Mucosa of descending colon (tissue), 3 donors: ENCODE measurements around the gene OSBPL3. TPM values are rescaled to one million over a fixed set of nuclear protein-coding genes. Genes with fewer than 3 reads are reported as not detected.
A peak's percentile ranks its signal among the peaks of the same experiment; 100 is the strongest.

Experiments
- ATAC-seq: fragments of 200-7000 bp; cut with Tn5 transposase; one replicate; pipeline ENCODE4 v1.9.1; 2020; ENCODE audit warnings: mild to moderate bottlenecking, moderate library complexity
- DNase-seq, 3 donors: peaks; one replicate each; pipeline ENCODE4 v3.0.0-alpha.2; 2020
- H3K36me3 ChIP-seq: fragments of 200-600 bp; one replicate; pipeline ENCODE4 v1.8.0; 2021; ENCODE audit warnings: low read depth, mild to moderate bottlenecking
- H3K4me1 ChIP-seq: fragments of 200-600 bp; one replicate; pipeline ENCODE4 v1.8.0; 2021; ENCODE audit warnings: low read depth, mild to moderate bottlenecking
- H3K4me3 ChIP-seq: fragments of 200-600 bp; one replicate; pipeline ENCODE4 v1.8.0; 2021; ENCODE audit warnings: mild to moderate bottlenecking
- H3K9me3 ChIP-seq: fragments of 200-600 bp; one replicate; pipeline ENCODE4 v1.8.0; 2021; ENCODE audit warnings: mild to moderate bottlenecking
- CTCF ChIP-seq: fragments of 200-600 bp; IDR thresholded peaks from one replicate; pipeline ENCODE4 v1.8.0; 2022; ENCODE audit warnings: antibody characterized with exemption, mild to moderate bottlenecking
- intact Hi-C, 2 donors: fragments of 100-400 bp; cut with DNase I in 1 of 2; cut with micrococcal nuclease in 1 of 2; formaldehyde crosslinking; loops; one replicate each; pipeline versions ENCODE4 v1.11.0 to v1.11.1; 2022; cut with DNase I, micrococcal nuclease
- total RNA-seq, 3 donors: library from RNA; stranded (reverse); fragmentation: NEBNext Ultra II Directional in 2 of 3; extraction: Animal tissue kit (Norgen Biotek cat#: 25700) in 2 of 3; gene quantifications; one replicate each; pipeline versions ENCODE4 v1.2.1 to v1.2.4, GENCODE V29; 2021 to 2023
- donor health status: DM: no; HTN: no; CAD: no; lungs with moderate emphysema.
- donor health status: DM: no; HTN: no; CAD: no.
- donor health status: DM: no; HTN: yes; CAD: no.

The OSBPL3 gene
- total RNA-seq, 3 donors from 2014 or later: 9.0 to 15.4 (median 10.6) TPM

- no peak for TF ChIP-seq CTCF
- Histone ChIP-seq H3K4me3 (no peak overlapping the region), H3K4me1 (no peaks in the 10 kb centered on the region), H3K36me3 (no peaks in the 10 kb centered on the region), H3K9me3 (no peaks in the 10 kb centered on the region)
- DNase-seq (no peak), ATAC-seq (no peak)
- intact Hi-C loops: no loop called here
Observed at GRCh38 chr7:24972166-24972477, 7.9 kb downstream of the OSBPL3 start.

- Histone ChIP-seq H3K9me3 (no peaks in the 10 kb centered on the region), H3K4me3 (no peak overlapping the region), H3K4me1 (no peaks in the 10 kb centered on the region), H3K36me3 (no peaks in the 10 kb centered on the region)
- ATAC-seq (peak; percentile 25), DNase-seq (no peak)
- TF ChIP-seq CTCF: no peak
- intact Hi-C loops: no loop called here
Observed at GRCh38 chr7:24971333-24972165, 8.4 kb downstream of the OSBPL3 start.

GRCh38 chr7:24970676-24971075, 9.3 kb downstream of the OSBPL3 start:
- ATAC-seq: no peak
- no peaks in the 10 kb centered on the region for H3K36me3 ChIP-seq
- H3K9me3 ChIP-seq: no peaks in the 10 kb centered on the region
- no peak for DNase-seq
- H3K4me1 ChIP-seq: no peaks in the 10 kb centered on the region
- intact Hi-C loops: no loop called here
- H3K4me3 ChIP-seq: no peak overlapping the region
- TF ChIP-seq CTCF: no peak

DNA sequence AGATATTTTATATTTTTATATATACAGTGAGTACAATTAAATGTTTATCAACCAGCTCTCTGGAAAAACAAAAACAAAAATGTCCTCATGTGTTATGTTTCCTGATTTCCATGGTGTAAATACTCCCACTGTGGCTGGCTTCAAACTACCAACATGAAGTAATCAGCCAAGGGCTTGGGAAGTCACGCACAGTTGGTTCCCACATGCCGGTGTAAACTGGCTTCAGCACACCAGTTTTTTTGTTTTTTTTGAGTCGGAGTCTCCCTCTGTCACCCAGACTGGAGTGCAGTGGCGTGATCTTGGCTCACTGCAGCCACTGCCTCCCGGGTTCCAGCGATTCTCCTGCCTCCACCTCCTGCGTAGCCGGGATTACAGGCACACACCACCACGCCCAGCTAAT, 11.8 kb downstream of the OSBPL3 start:
- DNase-seq (no peak), ATAC-seq (no peak)
- no peaks in the 10 kb centered on the region for H3K9me3 ChIP-seq
- H3K4me3 ChIP-seq: no peak overlapping the region
- H3K36me3 ChIP-seq: no peaks in the 10 kb centered on the region
- TF ChIP-seq CTCF: no peak
- no peaks in the 10 kb centered on the region for H3K4me1 ChIP-seq
- intact Hi-C loops: no loop called here

DNA sequence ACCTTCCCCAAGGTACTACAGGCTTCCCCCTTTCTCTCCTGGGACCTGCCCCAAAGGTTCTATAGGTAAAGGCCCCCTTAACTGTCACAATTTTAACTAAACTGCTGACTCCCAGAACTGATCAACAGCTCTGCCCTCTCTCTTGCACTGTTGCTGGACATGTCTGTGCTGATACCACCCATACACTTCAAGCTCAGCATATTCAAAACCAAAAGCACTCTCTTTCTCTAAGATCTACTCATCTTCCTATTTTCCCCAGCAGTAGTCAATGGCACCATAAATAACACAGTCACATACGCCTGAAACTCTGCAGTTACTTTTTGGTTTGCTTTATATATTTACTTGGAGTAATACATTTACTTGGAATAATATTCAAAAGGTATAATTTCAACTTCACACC, 12.3 kb downstream of the OSBPL3 start:
- Histone ChIP-seq H3K36me3 (no peaks in the 10 kb centered on the region), H3K4me3 (no peak overlapping the region), H3K9me3 (no peaks in the 10 kb centered on the region), H3K4me1 (no peaks in the 10 kb centered on the region)
- no peak for DNase-seq
- TF ChIP-seq CTCF: no peak
- intact Hi-C loops: no loop called here
- ATAC-seq: no peak

GRCh38 chr7:24966802-24967201, 13.2 kb downstream of the OSBPL3 start:
- intact Hi-C loops: no loop called here
- no peak for TF ChIP-seq CTCF
- Histone ChIP-seq H3K4me1 (no peaks in the 10 kb centered on the region), H3K4me3 (no peak overlapping the region), H3K36me3 (no peaks in the 10 kb centered on the region), H3K9me3 (no peaks in the 10 kb centered on the region)
- DNase-seq (no peak), ATAC-seq (no peak)
